Coronary artery (tissue), 2 donors: ENCODE measurements around the gene FILIP1L.

ENCODE experiments used
- DNase-seq: peaks from one replicate; pipeline ENCODE4 v3.0.0-alpha.2; 2017; ENCODE audit warnings: low spot score
- H3K27ac ChIP-seq, 2 donors: fragments of 200-600 bp; sonication (generic); one replicate each; pipeline ENCODE4 v1.5.1; 2016 to 2019
- H3K4me3 ChIP-seq: fragments of 200-600 bp; sonication (generic); 2 replicates; pipeline ENCODE4 v1.5.1; 2016; ENCODE audit warnings: mild to moderate bottlenecking, moderate library complexity
- TF ChIP-seq, protein P1 (sequence below): fragments of 200-600 bp; sonication (generic); IDR thresholded peaks from one replicate; pipeline ENCODE4 v1.5.1; 2019; ENCODE audit warnings: antibody characterized with exemption

FILIP1L gene

DNA sequence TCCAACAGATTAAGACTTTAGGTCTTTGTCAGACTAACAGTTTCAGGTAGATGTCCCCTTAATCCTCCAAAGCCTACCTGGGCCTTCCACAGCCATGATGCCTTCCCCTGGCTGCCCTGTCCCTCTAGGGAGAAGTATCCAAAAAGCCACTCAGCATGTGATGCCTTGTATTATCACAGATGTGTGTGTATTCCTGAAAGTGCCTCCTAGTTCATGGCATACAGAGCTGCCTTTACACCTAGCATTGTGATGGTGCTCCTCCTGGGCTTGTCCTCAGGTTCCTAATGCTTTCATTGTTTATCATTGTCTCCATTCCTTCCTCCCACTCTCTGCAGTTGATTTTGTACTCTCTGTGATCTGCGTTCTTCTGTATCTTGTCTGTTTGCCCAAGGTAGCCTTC lies 253.1 kb downstream of the FILIP1L start:
- DNase-seq = no peak
- TF ChIP-seq, protein P1, sequence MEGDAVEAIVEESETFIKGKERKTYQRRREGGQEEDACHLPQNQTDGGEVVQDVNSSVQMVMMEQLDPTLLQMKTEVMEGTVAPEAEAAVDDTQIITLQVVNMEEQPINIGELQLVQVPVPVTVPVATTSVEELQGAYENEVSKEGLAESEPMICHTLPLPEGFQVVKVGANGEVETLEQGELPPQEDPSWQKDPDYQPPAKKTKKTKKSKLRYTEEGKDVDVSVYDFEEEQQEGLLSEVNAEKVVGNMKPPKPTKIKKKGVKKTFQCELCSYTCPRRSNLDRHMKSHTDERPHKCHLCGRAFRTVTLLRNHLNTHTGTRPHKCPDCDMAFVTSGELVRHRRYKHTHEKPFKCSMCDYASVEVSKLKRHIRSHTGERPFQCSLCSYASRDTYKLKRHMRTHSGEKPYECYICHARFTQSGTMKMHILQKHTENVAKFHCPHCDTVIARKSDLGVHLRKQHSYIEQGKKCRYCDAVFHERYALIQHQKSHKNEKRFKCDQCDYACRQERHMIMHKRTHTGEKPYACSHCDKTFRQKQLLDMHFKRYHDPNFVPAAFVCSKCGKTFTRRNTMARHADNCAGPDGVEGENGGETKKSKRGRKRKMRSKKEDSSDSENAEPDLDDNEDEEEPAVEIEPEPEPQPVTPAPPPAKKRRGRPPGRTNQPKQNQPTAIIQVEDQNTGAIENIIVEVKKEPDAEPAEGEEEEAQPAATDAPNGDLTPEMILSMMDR = no peak
- Histone ChIP-seq H3K4me3 (peak overlapping the region; percentile 34), H3K27ac (peak overlapping the region; percentile 87 to 98)

DNA sequence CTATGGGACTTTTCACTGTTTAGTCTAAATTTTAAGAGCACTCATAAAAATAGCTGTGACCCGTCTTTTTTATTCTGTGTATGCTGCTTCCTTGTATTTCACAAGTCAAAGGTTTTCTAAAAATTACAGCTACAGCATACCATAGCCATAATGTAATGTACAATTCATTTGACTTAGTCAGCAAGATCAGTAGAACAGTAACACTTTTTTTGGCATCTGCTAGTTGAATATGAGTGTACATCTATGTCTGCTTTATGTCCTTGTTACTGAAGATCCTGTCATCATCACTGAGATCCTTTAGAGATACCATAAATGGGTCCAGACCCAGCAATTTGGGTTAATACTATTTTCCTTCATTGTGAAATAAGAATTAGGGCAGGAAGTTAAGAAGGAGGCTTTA lies 254.5 kb downstream of the FILIP1L start:
- Histone ChIP-seq H3K27ac (peak overlapping the region; percentile 78 to 98), H3K4me3 (peak overlapping the region; percentile 23)
- DNase-seq = no peak
- TF ChIP-seq, protein P1 = no peak

DNA sequence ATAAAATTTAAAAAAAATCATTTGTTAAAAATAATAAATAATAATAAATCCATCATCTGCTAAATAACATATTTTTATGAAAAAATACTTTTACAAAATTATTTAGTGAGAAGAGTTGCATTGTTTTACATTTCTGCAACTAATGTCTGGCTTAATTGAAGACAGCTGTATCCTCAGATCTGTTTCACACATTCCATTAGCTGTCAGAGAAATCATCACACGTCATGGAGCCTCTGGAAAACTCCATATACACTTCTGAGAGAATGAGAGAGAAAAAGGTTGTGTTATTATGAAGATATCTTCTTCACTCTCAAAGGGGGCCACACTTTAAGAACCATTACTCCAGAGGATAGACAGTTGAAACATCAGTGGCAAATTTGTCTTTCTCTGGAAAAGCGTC lies 255.8 kb downstream of the FILIP1L start:
- DNase-seq = no peak
- TF ChIP-seq, protein P1 = no peak
- no peak overlapping the region for H3K4me3 ChIP-seq
- peak overlapping the region; percentile 78 to 98 for H3K27ac ChIP-seq

DNA sequence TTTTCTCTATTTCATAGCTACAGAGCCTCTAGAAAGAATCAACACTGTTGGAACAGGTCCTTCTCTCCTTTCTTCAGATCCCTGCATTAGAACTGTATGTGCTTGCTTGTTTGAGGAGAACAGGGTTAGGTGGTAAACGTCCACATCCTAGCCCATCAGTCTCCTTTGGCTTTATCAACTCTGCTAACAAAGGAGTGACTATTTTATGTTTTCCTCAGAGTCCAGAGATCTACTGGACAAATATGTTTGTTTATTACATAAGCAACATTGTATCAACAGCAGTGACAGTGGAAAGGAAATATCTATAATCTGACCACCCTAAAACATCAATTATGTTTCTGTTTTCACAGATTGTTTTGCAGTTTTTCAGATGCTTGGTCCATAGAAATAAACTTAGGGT lies 257.0 kb downstream of the FILIP1L start:
- Histone ChIP-seq H3K27ac (peak overlapping the region; percentile 27 to 71), H3K4me3 (no peak overlapping the region)
- DNase-seq = no peak
- TF ChIP-seq, protein P1 = no peak

DNA sequence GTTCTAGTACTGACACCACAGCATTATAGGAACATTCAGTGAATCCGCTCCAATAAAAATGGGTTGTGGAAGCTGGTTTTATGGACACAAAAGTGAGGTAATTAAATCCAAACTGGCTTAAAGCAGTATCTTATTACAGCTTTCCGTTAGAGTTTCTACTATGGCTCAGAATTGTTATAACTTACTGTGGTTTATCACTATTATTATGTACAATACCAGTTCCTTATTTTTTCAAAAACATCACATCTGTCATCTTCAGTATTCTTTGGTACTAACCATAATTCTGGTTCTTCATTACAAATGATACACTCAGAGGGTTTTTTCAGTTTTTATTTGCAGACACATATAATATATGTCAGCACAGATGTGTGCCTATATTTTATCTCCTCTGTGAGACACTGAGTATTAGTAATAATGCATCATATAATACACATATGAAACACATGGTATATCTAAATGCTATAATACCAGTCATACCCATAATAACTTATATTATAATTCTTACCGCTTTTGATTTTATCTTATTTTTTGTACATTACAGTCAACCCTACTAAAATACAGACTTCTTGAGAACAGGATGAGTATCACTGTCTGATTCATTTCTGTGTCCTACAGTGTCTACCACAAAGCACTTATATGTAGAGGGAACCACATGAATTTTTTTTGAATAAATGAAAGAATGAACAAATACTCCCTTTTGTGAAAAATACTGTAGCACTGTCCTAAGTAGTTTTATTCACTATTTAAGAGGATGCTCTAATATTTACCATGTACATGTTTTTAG lies 257.7 kb downstream of the FILIP1L start:
- DNase-seq = no peak
- Histone ChIP-seq H3K27ac (peak overlapping the region; percentile 28 to 71), H3K4me3 (peak overlapping the region; percentile 16)
- TF ChIP-seq, protein P1 = no peak

DNA sequence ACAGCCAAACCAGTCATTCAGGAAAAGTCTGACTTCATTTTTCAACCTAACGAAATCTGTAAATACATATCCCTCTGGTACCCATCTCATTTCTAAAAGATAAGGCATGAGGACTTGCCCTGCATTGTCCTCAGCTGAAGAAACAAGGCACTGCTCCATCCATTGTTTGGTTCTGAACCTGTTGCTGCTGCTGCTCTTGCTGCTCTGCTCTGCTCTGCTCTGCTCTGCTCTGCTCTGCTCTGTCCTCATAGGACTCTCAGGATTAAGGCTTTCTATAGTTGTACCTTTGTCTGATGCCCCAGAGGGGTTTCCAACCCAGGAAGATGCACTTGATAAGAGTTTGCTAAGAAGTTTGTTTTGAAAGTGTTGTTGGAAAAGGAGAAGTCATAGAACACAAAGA lies 258.4 kb downstream of the FILIP1L start:
- Histone ChIP-seq H3K4me3 (peak overlapping the region; percentile 16), H3K27ac (peak overlapping the region; percentile 28 to 43)
- no peak for DNase-seq
- TF ChIP-seq, protein P1 = no peak

DNA sequence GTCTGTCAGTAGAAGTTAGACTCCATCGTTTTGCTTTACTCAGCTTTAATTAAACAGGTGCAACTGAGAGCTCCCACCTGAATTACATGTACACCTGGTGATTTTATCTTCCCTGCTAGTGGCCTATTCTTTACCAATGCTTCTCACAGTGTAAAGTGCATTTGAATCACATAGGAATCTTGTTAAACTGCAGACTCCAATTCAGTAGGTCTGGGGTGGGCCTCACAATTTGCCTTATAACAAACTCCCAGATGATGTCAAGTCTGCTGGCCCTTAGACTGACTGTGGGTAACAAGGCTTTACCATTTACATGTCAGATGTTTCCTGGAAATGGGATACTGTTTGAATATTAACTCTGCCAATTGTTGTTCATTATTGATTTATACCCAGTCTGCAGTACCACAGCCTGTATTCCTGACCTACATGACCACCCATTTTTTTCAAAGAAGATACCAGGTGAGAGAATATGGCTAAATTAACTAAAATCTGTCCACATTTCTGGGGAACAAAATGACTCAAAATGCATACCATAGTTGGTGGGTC lies 259.5 kb downstream of the FILIP1L start:
- TF ChIP-seq, protein P1 = no peak
- no peak for DNase-seq
- Histone ChIP-seq H3K4me3 (peak overlapping the region; percentile 10), H3K27ac (peak overlapping the region in 1 of 2 donors; percentile 45)
